GM12873 (cell line): ENCODE data around the gene MAL.

ENCODE experiments used
- TF ChIP-seq, protein P1 (sequence below): IDR thresholded peaks from 2 replicates; pipeline ENCODE4 v1.5.1; 2012; ENCODE audit warnings: low read depth, mild to moderate bottlenecking, moderate library complexity, low read length, control low read depth; ENCODE audit not compliant: insufficient read depth; ENCODE audit errors: missing control alignments

Gene MAL

DNA sequence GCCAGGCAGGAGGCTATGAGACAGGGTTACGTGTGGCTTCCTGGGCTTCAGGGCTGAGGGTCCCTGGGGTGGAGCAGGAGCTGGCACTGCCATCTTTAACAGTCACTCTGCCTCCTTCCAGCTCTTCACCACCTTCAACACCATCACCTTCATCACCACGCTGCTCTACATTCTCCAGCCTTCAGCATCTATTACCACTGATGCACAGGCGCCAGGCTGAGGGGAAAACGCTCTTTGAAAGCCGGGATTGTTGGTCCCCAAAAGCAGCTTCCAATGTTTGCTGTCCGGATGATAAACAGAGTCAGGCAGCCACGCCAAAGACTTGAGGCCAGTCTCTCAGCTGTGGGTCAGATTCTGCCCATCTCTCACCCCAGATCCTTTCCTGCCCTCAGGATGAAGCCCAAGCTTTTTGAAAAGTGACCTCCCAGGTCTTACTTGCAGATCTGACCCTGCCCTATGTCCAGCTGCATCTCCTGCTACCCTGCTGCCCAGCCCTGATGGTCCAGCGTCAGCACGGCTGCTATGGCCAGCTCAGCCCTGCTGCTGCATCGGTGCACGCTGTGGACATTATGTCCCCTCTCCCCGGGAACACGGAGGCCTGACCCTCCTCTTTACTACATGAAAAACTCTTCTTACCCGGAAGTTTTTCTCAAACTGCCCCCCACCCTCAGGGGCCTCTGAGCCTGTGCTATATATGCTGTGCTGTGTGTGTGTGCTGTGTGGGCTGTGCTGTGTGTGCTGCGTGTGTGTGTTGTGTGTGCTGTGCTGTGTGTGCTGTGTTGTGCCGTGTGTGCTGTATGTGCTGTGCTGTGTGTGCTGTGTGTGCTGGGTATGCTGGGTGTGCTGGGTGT lies 31.2 kb upstream of the MAL start:
- TF ChIP-seq, protein P1, sequence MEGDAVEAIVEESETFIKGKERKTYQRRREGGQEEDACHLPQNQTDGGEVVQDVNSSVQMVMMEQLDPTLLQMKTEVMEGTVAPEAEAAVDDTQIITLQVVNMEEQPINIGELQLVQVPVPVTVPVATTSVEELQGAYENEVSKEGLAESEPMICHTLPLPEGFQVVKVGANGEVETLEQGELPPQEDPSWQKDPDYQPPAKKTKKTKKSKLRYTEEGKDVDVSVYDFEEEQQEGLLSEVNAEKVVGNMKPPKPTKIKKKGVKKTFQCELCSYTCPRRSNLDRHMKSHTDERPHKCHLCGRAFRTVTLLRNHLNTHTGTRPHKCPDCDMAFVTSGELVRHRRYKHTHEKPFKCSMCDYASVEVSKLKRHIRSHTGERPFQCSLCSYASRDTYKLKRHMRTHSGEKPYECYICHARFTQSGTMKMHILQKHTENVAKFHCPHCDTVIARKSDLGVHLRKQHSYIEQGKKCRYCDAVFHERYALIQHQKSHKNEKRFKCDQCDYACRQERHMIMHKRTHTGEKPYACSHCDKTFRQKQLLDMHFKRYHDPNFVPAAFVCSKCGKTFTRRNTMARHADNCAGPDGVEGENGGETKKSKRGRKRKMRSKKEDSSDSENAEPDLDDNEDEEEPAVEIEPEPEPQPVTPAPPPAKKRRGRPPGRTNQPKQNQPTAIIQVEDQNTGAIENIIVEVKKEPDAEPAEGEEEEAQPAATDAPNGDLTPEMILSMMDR: no peak

DNA sequence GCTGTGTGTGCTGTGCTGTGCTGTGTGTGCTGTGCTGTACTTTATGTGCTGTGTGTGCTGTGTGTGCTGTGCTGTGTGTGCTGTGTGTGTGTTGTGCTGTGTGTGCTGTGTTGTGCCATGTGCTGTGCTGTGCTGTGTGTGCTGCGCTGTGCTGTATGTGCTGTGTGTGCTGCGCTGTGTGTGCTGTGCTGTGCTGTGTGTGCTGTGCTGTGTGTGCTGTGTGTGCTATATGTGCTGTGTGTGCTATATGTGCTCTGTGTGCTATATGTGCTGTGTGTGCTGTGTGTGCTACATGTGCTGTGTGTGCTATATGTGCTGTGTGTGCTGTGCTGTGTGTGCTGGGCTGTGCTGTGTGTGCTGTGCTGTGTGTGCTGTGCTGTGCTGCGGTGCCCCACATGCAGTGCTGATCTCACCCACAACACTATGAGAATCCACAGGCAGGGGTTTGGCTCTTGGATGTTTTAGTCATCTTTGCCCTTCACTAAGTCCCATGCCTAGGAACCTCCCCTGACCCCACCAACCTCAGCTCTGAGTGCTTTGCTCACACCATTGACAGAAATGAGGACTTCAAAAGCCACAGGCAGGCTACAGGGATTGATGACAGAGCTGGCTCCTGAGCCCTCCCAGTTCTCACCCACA lies 30.5 kb upstream of the MAL start:
- TF ChIP-seq, protein P1: no peak

DNA sequence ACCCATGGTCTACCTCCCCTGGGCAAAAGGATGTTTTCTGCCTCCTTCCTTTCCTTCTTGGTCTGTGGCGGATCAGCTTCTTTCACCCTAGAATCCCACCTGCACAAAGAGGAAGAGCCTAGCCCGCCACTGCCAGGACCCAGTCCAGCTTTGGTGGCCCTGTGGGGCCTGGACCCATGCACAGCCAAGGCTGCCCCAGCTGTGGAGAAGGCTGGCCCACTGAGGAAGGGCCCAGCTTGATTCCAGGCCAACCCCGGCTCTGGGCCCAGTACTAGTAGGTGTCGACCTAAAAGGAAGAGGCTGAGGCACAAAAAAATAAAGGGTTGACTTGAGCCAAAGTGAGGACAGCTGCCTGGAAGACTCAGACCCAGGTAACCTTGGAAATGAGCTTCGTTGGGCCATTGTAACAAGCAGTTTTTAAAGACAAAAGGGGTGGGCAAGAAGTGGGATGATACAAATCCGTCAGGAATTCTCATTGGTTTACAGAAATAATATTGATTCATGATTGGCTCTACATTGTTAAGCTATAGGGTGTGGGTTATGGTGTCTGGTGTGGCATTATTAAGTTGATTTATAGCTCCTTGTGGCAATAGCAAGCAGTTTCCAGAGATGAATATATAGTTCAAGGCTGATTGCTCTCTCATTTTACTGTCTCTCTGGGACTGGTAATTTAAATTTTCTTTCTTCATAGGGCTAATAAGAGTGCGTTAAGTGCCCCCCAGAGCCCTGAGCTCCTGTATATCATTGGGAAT lies 29.8 kb upstream of the MAL start:
- TF ChIP-seq, protein P1: no peak

DNA sequence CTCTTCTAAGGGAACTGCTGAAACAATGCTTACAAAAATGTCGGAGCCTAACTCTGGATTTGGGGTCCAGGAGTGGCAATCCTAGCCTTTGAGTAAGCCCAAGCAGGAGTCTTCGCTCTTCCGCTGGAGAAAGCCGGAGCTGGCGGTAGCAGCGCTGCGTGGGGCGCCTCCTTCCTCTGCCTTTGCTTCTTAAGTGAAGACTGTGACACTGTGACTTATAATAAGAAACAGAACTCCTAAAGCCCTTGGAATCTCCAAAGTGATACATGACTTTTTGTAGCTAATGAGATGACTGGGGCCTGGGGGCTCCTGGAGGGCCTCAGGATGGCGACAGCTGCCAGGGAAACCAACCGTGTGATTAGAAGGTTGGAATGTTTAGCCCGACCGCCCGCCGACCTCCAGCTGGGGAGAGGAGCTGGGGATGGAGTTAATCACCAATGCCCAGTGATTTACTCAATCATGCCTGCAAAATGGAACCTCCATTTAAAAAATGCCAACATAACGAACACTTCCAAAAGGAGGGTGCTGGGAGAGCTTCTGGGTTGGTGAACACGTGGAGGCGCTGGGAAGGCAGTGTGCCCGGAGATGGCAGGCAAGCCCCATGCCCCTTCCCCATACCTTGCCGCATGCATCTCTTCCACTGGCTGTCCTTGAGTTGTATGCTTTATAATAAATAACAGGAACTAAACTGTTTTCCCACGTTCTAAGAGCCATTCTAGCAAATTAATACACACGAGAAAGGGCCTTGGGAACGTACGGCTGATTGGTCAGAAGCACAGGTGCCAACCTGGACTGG lies 29.0 kb upstream of the MAL start:
- TF ChIP-seq, protein P1: no peak

DNA sequence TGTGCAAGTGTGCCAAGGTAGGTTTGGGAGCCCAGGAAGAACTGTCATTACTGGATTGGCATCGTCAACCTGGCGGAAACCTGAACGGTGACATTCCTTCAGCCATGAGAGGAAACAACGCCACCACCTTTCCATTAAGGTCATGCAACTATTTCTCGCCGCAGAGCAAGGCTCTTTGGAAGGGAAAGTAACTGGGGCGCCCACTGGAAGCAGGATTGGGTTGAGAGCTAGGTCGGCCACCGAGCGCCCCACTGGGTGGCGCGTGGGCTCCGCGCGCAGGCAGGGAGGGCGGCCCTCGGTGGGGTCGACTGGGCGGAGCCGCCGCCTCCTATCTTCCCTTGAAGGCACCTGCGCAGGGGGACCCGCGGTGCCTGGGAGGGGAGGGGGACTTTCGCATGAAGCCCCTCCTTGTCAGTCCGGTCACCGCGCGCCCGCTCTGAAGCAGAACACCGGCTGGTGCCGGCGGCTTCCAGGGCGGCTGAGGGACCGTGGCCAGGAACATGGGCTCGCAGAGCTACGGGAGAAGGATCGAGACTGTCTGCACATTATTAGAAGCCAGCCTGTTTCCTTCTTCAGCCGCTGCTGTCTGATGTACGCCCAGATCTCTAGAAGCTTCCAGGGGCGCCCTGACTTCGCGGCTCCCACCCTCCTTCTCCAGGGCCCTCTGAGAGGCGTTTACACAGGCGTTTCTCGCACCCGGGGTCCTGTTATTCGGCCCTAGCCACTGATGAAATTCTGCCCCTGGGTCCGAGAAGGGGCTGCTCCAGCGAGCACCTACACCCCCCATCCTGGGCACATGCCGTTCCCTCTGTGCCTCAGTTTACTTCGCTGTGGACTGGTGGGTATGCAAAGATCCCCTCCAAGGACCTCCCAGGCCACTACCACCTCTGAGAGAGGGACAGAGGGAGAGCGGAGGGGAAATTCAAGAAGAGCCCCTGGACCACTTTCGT lies 27.3 kb upstream of the MAL start:
- TF ChIP-seq, protein P1: no peak

DNA sequence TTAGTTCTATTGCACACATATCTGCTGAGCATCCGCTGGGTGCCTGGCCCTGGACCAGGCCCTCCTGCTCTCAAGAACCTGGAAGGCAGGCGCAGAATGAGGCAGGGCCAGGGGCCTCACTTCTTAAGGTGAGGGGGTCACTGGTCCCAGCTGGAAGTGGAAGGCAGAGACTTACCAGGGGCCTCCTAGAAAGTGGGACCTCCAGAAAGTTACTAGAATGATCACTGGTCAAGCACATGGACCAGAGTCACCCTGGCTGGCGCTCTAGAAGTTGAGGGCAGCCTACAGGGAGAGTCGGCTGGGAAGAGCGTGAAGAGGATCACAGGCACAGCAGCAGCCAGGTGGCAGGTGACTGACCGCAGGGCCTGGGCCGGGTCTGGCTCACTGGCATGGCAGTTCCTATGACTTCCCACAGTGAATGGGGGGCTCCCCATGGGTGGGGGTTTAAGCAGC lies 26.1 kb upstream of the MAL start:
- TF ChIP-seq, protein P1: no peak
